Mesendoderm (in vitro differentiated cells): Measurements from ENCODE around the gene CREB3.

ENCODE experiments used
- DNase-seq: peaks from one replicate; pipeline ENCODE4 v3.0.0; 2013
- H2AK5ac ChIP-seq: 2 replicates; pipeline ENCODE4 v1.6.1; 2013; ENCODE audit warnings: low read length, inconsistent platforms
- H2BK120ac ChIP-seq: 2 replicates; pipeline ENCODE4 v1.6.1; 2013; ENCODE audit warnings: low read depth, mild to moderate bottlenecking, low read length, moderate library complexity, mixed read lengths
- H2BK15ac ChIP-seq: replicated peaks from 2 replicates; pipeline ENCODE4 v1.6.1; 2013; ENCODE audit warnings: low read depth, mild to moderate bottlenecking, moderate library complexity
- H2BK5ac ChIP-seq: 2 replicates; pipeline ENCODE4 v1.6.1; 2013; ENCODE audit warnings: low read length, inconsistent platforms
- H3K18ac ChIP-seq: 2 replicates; pipeline ENCODE4 v1.6.1; 2013; ENCODE audit warnings: mild to moderate bottlenecking, low read length, mixed read lengths
- H3K23ac ChIP-seq: one replicate; pipeline ENCODE4 v1.6.1; 2013; ENCODE audit warnings: low read length
- H3K27ac ChIP-seq: 2 replicates; pipeline ENCODE4 v1.5.1; 2013; ENCODE audit warnings: low read depth, mild to moderate bottlenecking, inconsistent platforms, low read length, moderate library complexity
- H3K27me3 ChIP-seq: 2 replicates; pipeline ENCODE4 v1.6.1; 2013; ENCODE audit warnings: low read length, control low read depth, mild to moderate bottlenecking, inconsistent platforms; ENCODE audit not compliant: insufficient read depth, poor library complexity
- H3K36me3 ChIP-seq: 2 replicates; pipeline ENCODE4 v1.6.1; 2013; ENCODE audit warnings: low read length, inconsistent platforms; ENCODE audit not compliant: control insufficient read depth, insufficient read depth
- H3K4ac ChIP-seq: one replicate; pipeline ENCODE4 v1.6.1; 2013; ENCODE audit warnings: low read depth, mild to moderate bottlenecking, low read length, moderate library complexity
- H3K4me1 ChIP-seq: 2 replicates; pipeline ENCODE4 v1.6.1; 2013; ENCODE audit warnings: low read depth, low read length, inconsistent platforms; ENCODE audit not compliant: control insufficient read depth
- H3K4me2 ChIP-seq: 2 replicates; pipeline ENCODE4 v1.6.1; 2013; ENCODE audit warnings: low read length
- H3K4me3 ChIP-seq: 2 replicates; pipeline ENCODE4 v1.5.1; 2013; ENCODE audit warnings: mild to moderate bottlenecking, low read length
- H3K56ac ChIP-seq: one replicate; pipeline ENCODE4 v1.6.1; 2013; ENCODE audit warnings: low read length
- H3K79me1 ChIP-seq: 2 replicates; pipeline ENCODE4 v1.6.1; 2013; ENCODE audit warnings: low read length, inconsistent platforms
- H3K79me2 ChIP-seq: 2 replicates; pipeline ENCODE4 v1.6.1; 2013; ENCODE audit warnings: mild to moderate bottlenecking, low read length; ENCODE audit not compliant: control insufficient read depth, insufficient read depth
- H3K9ac ChIP-seq: 2 replicates; pipeline ENCODE4 v1.6.1; 2013; ENCODE audit warnings: low read length, inconsistent platforms
- H4K5ac ChIP-seq: one replicate; pipeline ENCODE4 v1.6.1; 2013; ENCODE audit warnings: low read length
- H4K8ac ChIP-seq: one replicate; pipeline ENCODE4 v1.6.1; 2013; ENCODE audit warnings: low read depth, mild to moderate bottlenecking, control low read depth, low read length, moderate library complexity
- WGBS: extraction: QIAGEN DNeasy Blood & Tissue Kit; methylation state at CpG from one replicate; pipeline ENCODE4 v1.1.7; 2013; ENCODE audit warnings: low lambda C conversion rate, missing lambda C conversion rate; ENCODE audit not compliant: insufficient coverage; ENCODE audit errors: extremely low coverage; 5-methylcytosine and 5-hydroxymethylcytosine counted together

Gene CREB3

DNA sequence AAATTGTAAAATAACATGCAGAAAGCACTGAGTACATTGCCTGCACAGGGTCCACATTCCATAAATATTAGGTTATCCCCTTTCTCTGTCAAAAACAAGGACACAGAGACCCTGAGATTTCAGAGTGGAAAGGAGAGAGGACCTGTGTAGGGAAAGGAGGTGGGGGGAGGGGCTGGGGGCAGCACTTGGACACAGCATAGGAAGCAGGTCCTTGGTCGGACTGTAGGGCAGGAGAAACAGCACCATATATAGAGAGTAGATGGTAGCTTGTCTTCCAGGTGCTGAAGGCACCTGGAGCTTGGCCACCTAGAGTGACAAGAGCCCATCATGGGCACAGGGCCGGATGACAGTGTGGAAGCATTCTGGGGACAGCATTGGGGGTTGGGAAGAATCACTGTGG lies 45.2 kb upstream of the CREB3 start:
- H3K79me1 ChIP-seq: peaks cover 28% of the 10 kb centered on the region
- H4K5ac ChIP-seq: no peak overlapping the region
- no peak overlapping the region for H2BK120ac ChIP-seq
- WGBS: no CpG with 5 or more reads among the region's 2 CpGs
- peaks cover 23% of the 10 kb centered on the region for H3K79me2 ChIP-seq
- H2AK5ac ChIP-seq: no peak overlapping the region
- no peak overlapping the region for H2BK15ac ChIP-seq
- H3K4me3 ChIP-seq: no peak overlapping the region
- no peak overlapping the region for H2BK5ac ChIP-seq
- H3K56ac ChIP-seq: no peak overlapping the region
- no peak overlapping the region for H3K18ac ChIP-seq
- H3K27ac ChIP-seq: no peak overlapping the region
- no peak overlapping the region for H3K4ac ChIP-seq
- no peaks in the 10 kb centered on the region for H3K27me3 ChIP-seq
- H4K8ac ChIP-seq: no peak overlapping the region
- no peak for DNase-seq
- H3K36me3 ChIP-seq: peaks cover 11% of the 10 kb centered on the region
- no peak overlapping the region for H3K4me2 ChIP-seq
- H3K23ac ChIP-seq: no peak overlapping the region
- peaks cover 10% of the 10 kb centered on the region for H3K4me1 ChIP-seq
- no peak overlapping the region for H3K9ac ChIP-seq

DNA sequence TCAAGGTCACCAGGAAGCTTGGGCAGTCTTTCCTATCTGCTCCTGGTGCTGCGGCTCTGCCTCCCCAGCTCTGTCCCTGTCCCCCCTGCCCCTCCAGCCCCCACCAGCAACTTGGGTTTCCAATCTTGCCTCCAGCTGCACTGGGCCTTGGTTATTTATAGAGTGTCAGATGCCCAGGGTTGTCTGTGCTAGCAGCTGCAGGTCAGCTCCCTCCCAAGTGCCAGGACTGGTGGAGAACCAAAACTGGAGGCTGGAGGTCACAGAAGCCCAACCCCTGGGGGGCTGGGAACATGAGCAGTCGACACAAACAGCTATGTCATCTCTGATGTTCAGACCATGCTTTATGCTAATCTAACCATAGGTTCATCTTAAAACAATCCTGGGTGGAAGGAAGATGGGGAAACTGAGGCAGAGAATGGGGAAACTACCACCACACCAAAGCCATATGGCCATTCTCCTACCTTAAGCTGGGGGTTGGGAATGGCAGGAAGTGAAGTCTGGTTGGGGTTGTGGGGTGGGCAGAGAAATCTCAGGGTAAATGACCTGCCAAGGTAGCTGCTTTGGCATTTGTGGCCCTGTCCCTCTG lies 44.4 kb upstream of the CREB3 start:
- peak overlapping the region; percentile 99 for H3K56ac ChIP-seq
- peaks cover 10% of the 10 kb centered on the region for H3K4me1 ChIP-seq
- H2BK5ac ChIP-seq: no peak overlapping the region
- H4K8ac ChIP-seq: no peak overlapping the region
- no peak overlapping the region for H3K4me3 ChIP-seq
- no peak overlapping the region for H3K18ac ChIP-seq
- no peak overlapping the region for H2AK5ac ChIP-seq
- H4K5ac ChIP-seq: no peak overlapping the region
- no peak overlapping the region for H3K27ac ChIP-seq
- H3K4me2 ChIP-seq: peak overlapping the region; percentile 97
- H2BK120ac ChIP-seq: no peak overlapping the region
- H2BK15ac ChIP-seq: no peak overlapping the region
- DNase-seq: no peak
- peak overlapping the region; percentile 38 for H3K23ac ChIP-seq
- WGBS: no CpG with 5 or more reads among the region's 2 CpGs
- H3K79me2 ChIP-seq: peaks cover 23% of the 10 kb centered on the region
- peak overlapping the region; percentile 99 for H3K9ac ChIP-seq
- H3K27me3 ChIP-seq: no peaks in the 10 kb centered on the region
- H3K4ac ChIP-seq: no peak overlapping the region
- H3K36me3 ChIP-seq: peaks cover 6% of the 10 kb centered on the region
- peaks cover 28% of the 10 kb centered on the region for H3K79me1 ChIP-seq

DNA sequence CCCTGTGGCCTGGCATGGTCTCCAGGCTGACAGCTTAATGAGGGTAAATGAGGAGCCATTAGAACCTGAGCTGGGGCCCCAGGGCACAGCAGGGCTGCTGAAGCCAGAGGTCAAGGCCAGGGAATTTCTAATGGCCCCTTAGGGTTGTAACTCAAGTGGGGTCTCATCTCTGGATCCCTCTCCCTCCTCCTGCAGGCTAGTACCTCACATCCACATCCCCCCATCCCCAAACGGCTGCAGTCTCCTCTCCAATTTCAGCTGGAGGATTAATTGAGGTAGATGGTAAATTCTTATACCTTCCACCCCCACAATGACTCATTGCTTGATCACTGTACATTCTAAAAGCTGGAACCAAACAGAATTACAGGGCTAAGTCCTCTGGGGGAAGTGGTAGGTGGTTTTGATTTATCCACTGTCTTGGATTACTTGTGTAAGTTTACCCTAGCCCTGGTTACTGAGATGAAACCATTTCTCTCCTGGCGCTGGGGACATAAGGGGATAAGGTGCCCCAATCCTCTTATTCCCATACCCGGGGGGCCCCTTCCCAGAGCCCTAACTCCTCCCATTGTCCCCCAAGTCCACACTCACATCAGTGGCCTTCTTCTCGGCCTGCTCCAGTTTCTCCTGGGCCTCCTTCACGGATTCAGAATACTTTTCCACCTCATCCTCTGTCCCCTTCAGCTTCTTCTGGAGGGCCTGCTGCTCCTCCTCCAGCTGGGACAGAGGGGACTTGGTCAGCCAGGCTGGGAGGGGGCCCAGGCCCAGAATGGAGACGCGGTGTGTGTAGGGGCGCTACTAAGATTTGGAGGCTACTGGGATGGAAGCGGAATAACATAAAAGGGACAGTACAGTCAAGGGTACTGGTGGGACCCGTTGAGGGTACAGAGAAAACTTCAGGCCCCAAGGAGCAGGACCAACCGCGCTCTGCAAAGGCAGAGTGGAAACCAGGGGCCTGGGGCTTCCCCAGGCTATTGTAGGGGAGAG lies 43.6 kb upstream of the CREB3 start:
- H2BK120ac ChIP-seq: no peak overlapping the region
- peaks cover 10% of the 10 kb centered on the region for H3K4me1 ChIP-seq
- DNase-seq: no peak
- no CpG with 5 or more reads among the region's 12 CpGs for WGBS
- no peaks in the 10 kb centered on the region for H3K27me3 ChIP-seq
- peak overlapping the region; percentile 97 for H3K23ac ChIP-seq
- H3K36me3 ChIP-seq: peaks cover 5% of the 10 kb centered on the region
- H3K56ac ChIP-seq: peak overlapping the region; percentile 99
- H2BK15ac ChIP-seq: no peak overlapping the region
- H3K4me2 ChIP-seq: peak overlapping the region; percentile 97
- H4K5ac ChIP-seq: no peak overlapping the region
- peaks cover 23% of the 10 kb centered on the region for H3K79me2 ChIP-seq
- peak overlapping the region; percentile 70 for H3K27ac ChIP-seq
- peak overlapping the region; percentile 65 for H2AK5ac ChIP-seq
- H3K79me1 ChIP-seq: peaks cover 28% of the 10 kb centered on the region
- peak overlapping the region; percentile 44 for H3K18ac ChIP-seq
- peak overlapping the region; percentile 55 for H2BK5ac ChIP-seq
- H3K9ac ChIP-seq: peak overlapping the region; percentile 99
- no peak overlapping the region for H4K8ac ChIP-seq
- peak overlapping the region; percentile 92 for H3K4me3 ChIP-seq
- peak overlapping the region; percentile 7 for H3K4ac ChIP-seq

DNA sequence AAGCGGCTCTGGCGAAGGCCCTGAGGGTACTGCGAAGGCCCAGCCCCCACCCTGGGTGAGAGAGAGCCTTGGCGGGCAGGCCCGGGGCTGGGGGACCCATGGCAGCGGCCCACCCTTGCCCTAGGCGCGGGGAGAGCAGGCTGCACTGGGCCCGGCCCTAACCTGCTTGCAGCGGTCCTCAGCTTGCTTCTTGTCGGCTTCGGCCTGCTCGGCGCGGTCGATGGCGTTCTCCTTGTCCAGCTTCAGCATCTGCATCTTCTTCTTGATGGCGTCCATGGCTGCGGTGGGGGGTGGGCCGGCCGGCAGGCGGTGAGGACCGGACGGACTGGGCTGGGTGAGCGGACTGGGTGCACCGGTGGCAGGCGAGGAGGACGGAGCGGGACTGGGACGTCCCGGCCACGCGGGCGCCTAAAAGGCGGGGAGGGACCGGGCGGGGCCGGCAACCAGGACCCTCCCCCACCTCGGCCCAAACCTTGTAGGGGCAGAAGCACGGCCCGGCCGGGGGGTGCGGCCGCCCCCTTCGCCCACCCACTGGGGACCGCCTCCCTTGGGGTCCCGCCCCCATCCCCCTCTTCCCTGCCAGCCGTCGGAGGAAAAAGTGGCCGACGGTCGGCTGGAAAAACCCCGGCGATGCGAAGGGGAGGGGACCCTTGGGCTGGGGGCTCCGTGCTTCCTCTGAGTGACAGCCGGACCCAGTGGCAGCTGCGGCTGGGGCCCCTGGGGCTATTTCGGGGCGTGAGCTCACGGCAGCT lies 42.7 kb upstream of the CREB3 start, which contains the start of gene TPM2:
Gene TPM2, minus strand, starts transcription at position 384 of the 752 bp plus-strand sequence. Its CDS starts 108 bp downstream, at position 276.
- H3K27ac ChIP-seq: peak within 1 kb of the TSS; percentile 95
- peak within 1 kb of the TSS; percentile 64 for H3K4ac ChIP-seq
- peak within 1 kb of the TSS; percentile 76 for H2BK5ac ChIP-seq
- no peaks in the 10 kb centered on the region for H3K27me3 ChIP-seq
- no peak within 1 kb of the TSS for H2BK15ac ChIP-seq
- peak within 1 kb of the TSS; percentile 94 for H2BK120ac ChIP-seq
- no peaks in the 10 kb centered on the region for H3K36me3 ChIP-seq
- peak within 1 kb of the TSS; percentile 69 for H4K8ac ChIP-seq
- H2AK5ac ChIP-seq: peak within 1 kb of the TSS; percentile 65
- H3K56ac ChIP-seq: peak within 1 kb of the TSS; percentile 99
- peak within 1 kb of the TSS; percentile 97 for H3K4me2 ChIP-seq
- H4K5ac ChIP-seq: no peak within 1 kb of the TSS
- DNase-seq: peak; percentile 94
- peak within 1 kb of the TSS; percentile 97 for H3K23ac ChIP-seq
- peak within 1 kb of the TSS; percentile 91 for H3K18ac ChIP-seq
- peaks cover 28% of the 10 kb centered on the region for H3K79me1 ChIP-seq
- WGBS: no CpG with 5 or more reads among the region's 61 CpGs
- H3K4me1 ChIP-seq: peaks cover 10% of the 10 kb centered on the region
- H3K79me2 ChIP-seq: peaks cover 23% of the 10 kb centered on the region
- H3K9ac ChIP-seq: peak within 1 kb of the TSS; percentile 99
- peak within 1 kb of the TSS; percentile 92 for H3K4me3 ChIP-seq

DNA sequence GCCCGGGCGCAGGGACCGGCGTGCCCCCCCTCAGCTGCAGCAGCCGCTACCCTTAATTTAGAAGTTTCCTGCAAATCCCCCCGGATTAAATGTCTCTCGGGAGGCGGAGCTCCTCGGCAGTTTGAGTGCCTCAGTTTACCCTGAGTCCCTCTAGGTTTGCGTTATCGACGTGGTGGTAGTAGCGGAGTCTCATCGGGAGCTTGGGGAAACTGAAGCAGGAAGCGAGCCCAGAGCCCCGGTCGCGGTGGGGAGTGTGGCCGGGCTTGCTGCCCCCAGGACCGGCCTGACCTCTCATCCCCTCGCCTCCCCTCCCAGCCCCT lies 42.2 kb upstream of the CREB3 start:
- Histone ChIP-seq H3K36me3 (no peaks in the 10 kb centered on the region), H2BK120ac (peak overlapping the region; percentile 94), H3K79me1 (peaks cover 28% of the 10 kb centered on the region), H3K9ac (peak overlapping the region; percentile 99), H3K23ac (no peak overlapping the region), H3K4me2 (peak overlapping the region; percentile 86), H4K5ac (no peak overlapping the region), H3K4me1 (peaks cover 10% of the 10 kb centered on the region), H3K27me3 (no peaks in the 10 kb centered on the region), H3K4ac (peak overlapping the region; percentile 64), H3K4me3 (peak overlapping the region; percentile 62), H2BK5ac (peak overlapping the region; percentile 73), H3K18ac (peak overlapping the region; percentile 91), H3K56ac (peak overlapping the region; percentile 93), H2BK15ac (no peak overlapping the region), H2AK5ac (no peak overlapping the region), H4K8ac (peak overlapping the region; percentile 69), H3K27ac (peak overlapping the region; percentile 95), H3K79me2 (peaks cover 23% of the 10 kb centered on the region)
- peak; percentile 80 for DNase-seq
- no CpG with 5 or more reads among the region's 21 CpGs for WGBS
